H9 (cell line): Measurements from ENCODE around the gene ABCA4. TPM values are rescaled to one million over a fixed set of nuclear protein-coding genes. Genes with fewer than 3 reads are reported as not detected.

Experiments
- DNase-seq: peaks from one replicate; pipeline ENCODE4 v3.0.0-alpha.2; 2017
- H2AFZ ChIP-seq: one replicate; pipeline ENCODE4 v1.6.1; 2013; ENCODE audit warnings: mild to moderate bottlenecking, low read length, control low read depth, moderate library complexity
- H2AK5ac ChIP-seq: 2 replicates; pipeline ENCODE4 v1.6.1; 2013; ENCODE audit warnings: low read length, control low read depth, mixed read lengths; ENCODE audit not compliant: insufficient read length
- H2BK120ac ChIP-seq: one replicate; pipeline ENCODE4 v1.6.1; 2013; ENCODE audit warnings: low read depth, mild to moderate bottlenecking, low read length, control low read depth, inconsistent platforms; ENCODE audit not compliant: poor library complexity, severe bottlenecking
- H2BK12ac ChIP-seq: 2 replicates; pipeline ENCODE4 v1.6.1; 2013; ENCODE audit warnings: low read length, control low read depth, mixed read lengths, low read depth; ENCODE audit not compliant: insufficient read length
- H2BK15ac ChIP-seq: 2 replicates; pipeline ENCODE4 v1.6.1; 2013; ENCODE audit warnings: low read depth, low read length, control low read depth
- H2BK20ac ChIP-seq: one replicate; pipeline ENCODE4 v1.6.1; 2013; ENCODE audit warnings: low read depth, mild to moderate bottlenecking, low read length, control low read depth, inconsistent platforms; ENCODE audit not compliant: poor library complexity, severe bottlenecking
- H2BK5ac ChIP-seq: 2 replicates; pipeline ENCODE4 v1.6.1; 2013; ENCODE audit warnings: low read length, control low read depth, mixed read lengths; ENCODE audit not compliant: insufficient read length
- H3K14ac ChIP-seq: 2 replicates; pipeline ENCODE4 v1.6.1; 2013; ENCODE audit warnings: low read length, control low read depth; ENCODE audit not compliant: insufficient read depth
- H3K18ac ChIP-seq: 2 replicates; pipeline ENCODE4 v1.6.1; 2013; ENCODE audit warnings: low read depth, mild to moderate bottlenecking, mixed read lengths, low read length, control low read depth; ENCODE audit not compliant: insufficient read length
- H3K23ac ChIP-seq: 2 replicates; pipeline ENCODE4 v1.6.1; 2013; ENCODE audit warnings: low read length, control low read depth, mixed read lengths, low read depth; ENCODE audit not compliant: insufficient read length
- H3K23me2 ChIP-seq: 2 replicates; pipeline ENCODE4 v1.6.1; 2013; ENCODE audit warnings: low read depth, mild to moderate bottlenecking, mixed read lengths, low read length, control low read depth; ENCODE audit not compliant: insufficient read length, poor library complexity, severe bottlenecking
- H3K27ac ChIP-seq: 2 replicates; pipeline ENCODE4 v1.5.1; 2013; ENCODE audit warnings: low read length, control low read depth, mixed read lengths, low read depth; ENCODE audit not compliant: insufficient read length
- H3K27me3 ChIP-seq: 2 replicates; pipeline ENCODE4 v1.6.1; 2013; ENCODE audit warnings: low read length, control low read depth, inconsistent platforms; ENCODE audit not compliant: insufficient read depth
- H3K4ac ChIP-seq: 2 replicates; pipeline ENCODE4 v1.6.1; 2013; ENCODE audit warnings: low read depth, mild to moderate bottlenecking, control low read depth, inconsistent platforms, low read length, moderate library complexity
- H3K4me1 ChIP-seq: 2 replicates; pipeline ENCODE4 v1.6.1; 2013; ENCODE audit warnings: low read length, control low read depth, inconsistent platforms; ENCODE audit not compliant: insufficient read depth
- H3K4me2 ChIP-seq: 2 replicates; pipeline ENCODE4 v1.6.1; 2013; ENCODE audit warnings: low read length, control low read depth, mixed read lengths; ENCODE audit not compliant: insufficient read length, insufficient read depth
- H3K56ac ChIP-seq: 2 replicates; pipeline ENCODE4 v1.6.1; 2013; ENCODE audit warnings: low read depth, mild to moderate bottlenecking, mixed read lengths, low read length, control low read depth; ENCODE audit not compliant: insufficient read length
- H3K79me1 ChIP-seq: 2 replicates; pipeline ENCODE4 v1.6.1; 2013; ENCODE audit warnings: low read depth, mild to moderate bottlenecking, moderate library complexity, low read length, control low read depth, inconsistent platforms; ENCODE audit not compliant: insufficient read depth, poor library complexity, severe bottlenecking
- H3K79me2 ChIP-seq: 2 replicates; pipeline ENCODE4 v1.6.1; 2013; ENCODE audit warnings: low read length, control low read depth, inconsistent platforms; ENCODE audit not compliant: insufficient read depth
- H3K9ac ChIP-seq: 2 replicates; pipeline ENCODE4 v1.6.1; 2013; ENCODE audit warnings: low read length, control low read depth, mixed read lengths; ENCODE audit not compliant: insufficient read length; ENCODE audit errors: extremely low read depth
- H3K9me3 ChIP-seq: one replicate; pipeline ENCODE4 v1.6.1; 2013; ENCODE audit warnings: low read depth, low read length, inconsistent platforms; ENCODE audit not compliant: control insufficient read depth
- H3T11ph ChIP-seq: one replicate; pipeline ENCODE4 v1.6.1; 2013; ENCODE audit warnings: mild to moderate bottlenecking, low read length, control low read depth, inconsistent platforms
- H4K20me1 ChIP-seq: one replicate; pipeline ENCODE4 v1.6.1; 2013; ENCODE audit not compliant: control insufficient read depth, insufficient read length, insufficient read depth
- H4K5ac ChIP-seq: 2 replicates; pipeline ENCODE4 v1.6.1; 2013; ENCODE audit warnings: low read depth, mild to moderate bottlenecking, mixed read lengths, low read length, control low read depth; ENCODE audit not compliant: insufficient read length
- H4K8ac ChIP-seq: replicated peaks from 2 replicates; pipeline ENCODE4 v1.6.1; 2013; ENCODE audit warnings: low read length, control low read depth, mixed read lengths, low read depth; ENCODE audit not compliant: insufficient read length
- H4K91ac ChIP-seq: 2 replicates; pipeline ENCODE4 v1.6.1; 2013; ENCODE audit warnings: low read depth, mild to moderate bottlenecking, moderate library complexity, mixed read lengths, low read length, control low read depth; ENCODE audit not compliant: insufficient read length
- H3K27ac Mint-ChIP-seq, 3 experiments: 2 replicates in 2 of 3; 3 replicates in 1 of 3; pipeline ENCODE4 v1.8.0; 2020 to 2021; ENCODE audit warnings: mixed read lengths in 3 of 3, mild to moderate bottlenecking in 1 of 3, moderate library complexity in 1 of 3
- H3K27me3 Mint-ChIP-seq: 2 replicates; pipeline ENCODE4 v1.8.0; 2021; ENCODE audit warnings: low read depth, mild to moderate bottlenecking, moderate library complexity, mixed read lengths
- H3K36me3 Mint-ChIP-seq, 3 experiments: 2 replicates in 2 of 3; 3 replicates in 1 of 3; pipeline ENCODE4 v1.8.0; 2020 to 2021; ENCODE audit warnings: low read depth in 3 of 3, mixed read lengths in 3 of 3; ENCODE audit not compliant: insufficient read depth in 1 of 3
- H3K4me1 Mint-ChIP-seq, 2 experiments: 2 replicates each; pipeline ENCODE4 v1.8.0; 2020; ENCODE audit warnings: mixed read lengths in 2 of 2
- H3K4me3 Mint-ChIP-seq, 2 experiments: 2 replicates in 1 of 2; 3 replicates in 1 of 2; pipeline ENCODE4 v1.8.0; 2020 to 2021; ENCODE audit warnings: mild to moderate bottlenecking in 2 of 2, mixed read lengths in 2 of 2, moderate library complexity in 1 of 2
- H3K9me3 Mint-ChIP-seq, 2 experiments: 2 replicates in 1 of 2; 3 replicates in 1 of 2; pipeline ENCODE4 v1.8.0; 2020; ENCODE audit warnings: mild to moderate bottlenecking in 2 of 2, mixed read lengths in 2 of 2, moderate library complexity in 1 of 2
- WGBS: extraction: QIAGEN DNeasy Blood & Tissue Kit; methylation state at CpG from one replicate; pipeline ENCODE4 v1.1.7; 2013; ENCODE audit warnings: missing lambda C conversion rate, low lambda C conversion rate, mixed read lengths; ENCODE audit not compliant: insufficient read length; ENCODE audit errors: extremely low coverage; 5-methylcytosine and 5-hydroxymethylcytosine counted together
- total RNA-seq: library from RNA; stranded (reverse); gene quantifications from 2 replicates; pipeline ENCODE4 v1.2.1, GENCODE V29; 2021
- TF ChIP-seq, protein P1 (sequence below): fragments of 200-600 bp; sonication (generic); conservative IDR thresholded peaks from 3 replicates; pipeline ENCODE4 v1.8.0; 2021; ENCODE audit warnings: antibody characterized with exemption, mild to moderate bottlenecking

The ABCA4 gene
- total RNA-seq, 1 experiment from 2014 or later: not detected

DNA sequence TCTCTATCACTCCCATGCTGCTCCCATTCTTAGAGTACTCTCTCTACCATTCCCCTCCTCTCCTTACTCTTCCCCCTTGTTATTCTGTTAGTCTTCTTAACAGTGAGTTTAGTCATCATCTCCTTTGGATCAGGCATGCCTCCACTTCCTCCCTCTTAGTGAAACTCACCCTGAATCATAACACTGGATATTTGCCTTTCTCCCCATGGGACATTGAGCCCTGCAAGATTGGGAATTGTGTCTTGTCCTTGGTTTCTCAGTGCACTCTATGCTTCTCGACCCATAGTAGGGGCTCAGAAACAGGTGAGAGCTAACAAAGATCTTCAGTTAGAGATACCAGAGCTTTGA lies 143.4 kb downstream of the ABCA4 start:
- Histone ChIP-seq H3K18ac (no peak overlapping the region), H2BK12ac (no peak overlapping the region), H3K4ac (no peak overlapping the region), H4K20me1 (no peaks in the 10 kb centered on the region), H3K79me1 (no peaks in the 10 kb centered on the region), H3K4me2 (no peak overlapping the region), H2BK5ac (no peak overlapping the region), H3K56ac (no peak overlapping the region), H4K91ac (no peak overlapping the region), H3K27ac (no peak overlapping the region), H2AK5ac (no peak overlapping the region), H3K4me1 (no peaks in the 10 kb centered on the region), H2AFZ (no peak overlapping the region), H3K9ac (no peak overlapping the region), H3K9me3 (no peaks in the 10 kb centered on the region), H2BK15ac (no peak overlapping the region), H3T11ph (no peak overlapping the region), H2BK20ac (no peak overlapping the region), H3K79me2 (no peaks in the 10 kb centered on the region; the same call in 1 of the 2 replicates), H3K23me2 (no peaks in the 10 kb centered on the region), H4K8ac (no peak overlapping the region), H4K5ac (no peak overlapping the region), H3K14ac (no peak overlapping the region), H2BK120ac (no peak overlapping the region), H3K23ac (no peak overlapping the region), H3K27me3 (no peaks in the 10 kb centered on the region)
- Mint-ChIP-seq H3K4me1 (peaks cover 8 to 16% of the 10 kb centered on the region in 2 experiments), H3K4me3 (no peak overlapping the region), H3K27me3 (no peaks in the 10 kb centered on the region), H3K36me3 (peaks cover 0 to 4% (median 2%) of the 10 kb centered on the region in 3 experiments; a peak in 2 of 7 replicates), H3K9me3 (peaks cover 2 to 5% of the 10 kb centered on the region in 2 experiments; a peak in 3 of 5 replicates), H3K27ac (no peak overlapping the region)
- WGBS: no CpG with 5 or more reads among the region's 1 CpG
- no peak for DNase-seq
- TF ChIP-seq, protein P1, sequence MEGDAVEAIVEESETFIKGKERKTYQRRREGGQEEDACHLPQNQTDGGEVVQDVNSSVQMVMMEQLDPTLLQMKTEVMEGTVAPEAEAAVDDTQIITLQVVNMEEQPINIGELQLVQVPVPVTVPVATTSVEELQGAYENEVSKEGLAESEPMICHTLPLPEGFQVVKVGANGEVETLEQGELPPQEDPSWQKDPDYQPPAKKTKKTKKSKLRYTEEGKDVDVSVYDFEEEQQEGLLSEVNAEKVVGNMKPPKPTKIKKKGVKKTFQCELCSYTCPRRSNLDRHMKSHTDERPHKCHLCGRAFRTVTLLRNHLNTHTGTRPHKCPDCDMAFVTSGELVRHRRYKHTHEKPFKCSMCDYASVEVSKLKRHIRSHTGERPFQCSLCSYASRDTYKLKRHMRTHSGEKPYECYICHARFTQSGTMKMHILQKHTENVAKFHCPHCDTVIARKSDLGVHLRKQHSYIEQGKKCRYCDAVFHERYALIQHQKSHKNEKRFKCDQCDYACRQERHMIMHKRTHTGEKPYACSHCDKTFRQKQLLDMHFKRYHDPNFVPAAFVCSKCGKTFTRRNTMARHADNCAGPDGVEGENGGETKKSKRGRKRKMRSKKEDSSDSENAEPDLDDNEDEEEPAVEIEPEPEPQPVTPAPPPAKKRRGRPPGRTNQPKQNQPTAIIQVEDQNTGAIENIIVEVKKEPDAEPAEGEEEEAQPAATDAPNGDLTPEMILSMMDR: no peak
